H1 (cell line): ENCODE measurements around the gene TUT1. TPM values are rescaled to one million over a fixed set of nuclear protein-coding genes. Genes with fewer than 3 reads are reported as not detected.

Source experiments
- CTCF ChIA-PET: fragments of 300-600 bp; sonication (Branson Sonifier 250); formaldehyde crosslinking; loops from one replicate; lab custom pipeline; 2021; ENCODE audit not compliant: partially characterized antibody; lab: Charles Lee
- POLR2A ChIA-PET: fragments of 300-600 bp; sonication (Branson Sonifier 250); formaldehyde crosslinking; loops from one replicate; lab custom pipeline; 2021; ENCODE audit warnings: inconsistent platforms; ENCODE audit not compliant: partially characterized antibody; lab: Charles Lee
- DNase-seq, 2 experiments: peaks; one replicate each; pipeline versions ENCODE4 v3.0.0 to v3.0.0-alpha.2; 2010 to 2022; ENCODE audit warnings: low spot score in 2 of 2, low read depth in 1 of 2, mixed read lengths in 1 of 2
- FAIRE-seq: peaks from 2 replicates; lab custom pipeline; 2011; peaks lifted over from hg19 to GRCh38; lab: Jason Lieb, UNC
- H2AFZ ChIP-seq: 2 replicates; pipeline ENCODE4 v1.8.1; 2012; ENCODE audit warnings: low read length, inconsistent platforms
- H2AK5ac ChIP-seq: 2 replicates; pipeline ENCODE4 v1.6.1; 2013; ENCODE audit warnings: low read depth, low read length
- H2BK120ac ChIP-seq: replicated peaks from 2 replicates; pipeline ENCODE3; 2013; ENCODE audit warnings: low read depth, low read length, inconsistent platforms
- H2BK12ac ChIP-seq: 2 replicates; pipeline ENCODE4 v1.6.1; 2013; ENCODE audit warnings: low read depth, low read length
- H2BK15ac ChIP-seq: 2 replicates; pipeline ENCODE4 v1.6.1; 2013; ENCODE audit warnings: low read length
- H2BK20ac ChIP-seq: 2 replicates; pipeline ENCODE4 v1.6.1; 2013; ENCODE audit warnings: low read length
- H2BK5ac ChIP-seq: 2 replicates; pipeline ENCODE4 v1.6.1; 2013; ENCODE audit warnings: low read depth, low read length
- H3K14ac ChIP-seq: 2 replicates; pipeline ENCODE4 v1.6.1; 2013; ENCODE audit warnings: inconsistent platforms; ENCODE audit not compliant: insufficient read length
- H3K18ac ChIP-seq: 2 replicates; pipeline ENCODE4 v1.6.1; 2013; ENCODE audit warnings: low read length; ENCODE audit errors: extremely low read depth
- H3K23ac ChIP-seq: 2 replicates; pipeline ENCODE4 v1.6.1; 2013; ENCODE audit warnings: inconsistent platforms; ENCODE audit not compliant: insufficient read length
- H3K23me2 ChIP-seq: 2 replicates; pipeline ENCODE4 v1.6.1; 2013; ENCODE audit warnings: low read depth, low read length
- H3K27ac ChIP-seq: 2 replicates; pipeline ENCODE4 v1.6.1; 2011; ENCODE audit warnings: low read depth, low read length, inconsistent platforms
- H3K27me3 ChIP-seq, 4 experiments: replicated peaks in 1 of 4; 1 replicate in 1 of 4; 2 replicates in 3 of 4; pipeline versions ENCODE4 v1.6.1 to v1.8.1; 2011 to 2013; ENCODE audit warnings: low read length in 3 of 4, mild to moderate bottlenecking in 3 of 4, inconsistent platforms in 2 of 4, mixed read lengths in 2 of 4, moderate library complexity in 1 of 4; ENCODE audit not compliant: control insufficient read depth in 3 of 4, insufficient read depth in 3 of 4; ENCODE audit errors: extremely low read depth in 1 of 4
- H3K36me3 ChIP-seq, 4 experiments: 2 replicates each; pipeline versions ENCODE4 v1.6.1 to v1.8.1; 2011 to 2013; ENCODE audit warnings: mild to moderate bottlenecking in 4 of 4, low read length in 3 of 4, moderate library complexity in 2 of 4, control low read depth in 1 of 4, inconsistent platforms in 1 of 4; ENCODE audit not compliant: insufficient read depth in 4 of 4, control insufficient read depth in 2 of 4
- H3K4ac ChIP-seq: replicated peaks from 2 replicates; pipeline ENCODE3; 2013; ENCODE audit warnings: low read length, low read depth, mixed read lengths, inconsistent platforms; ENCODE audit not compliant: insufficient read length
- H3K4me1 ChIP-seq, 4 experiments: replicated peaks in 1 of 4; 1 replicate in 1 of 4; 2 replicates in 3 of 4; pipeline versions ENCODE4 v1.6.1 to v1.8.1; 2011 to 2013; ENCODE audit warnings: low read length in 3 of 4, inconsistent platforms in 2 of 4, mixed read lengths in 1 of 4; ENCODE audit not compliant: insufficient read depth in 4 of 4, control insufficient read depth in 3 of 4
- H3K4me2 ChIP-seq, 2 experiments: 2 replicates each; pipeline versions ENCODE4 v1.6.1 to v1.8.1; 2011 to 2013; ENCODE audit warnings: low read depth in 2 of 2, low read length in 2 of 2, control low read depth in 1 of 2, inconsistent platforms in 1 of 2, mild to moderate bottlenecking in 1 of 2; ENCODE audit not compliant: insufficient read depth in 1 of 2
- H3K4me3 ChIP-seq, 4 experiments: fragments of 200-600, 300-600 bp in 1 of 4; sonication (generic), shearing (Covaris generic), sonication (Bioruptor Twin) in 1 of 4; 2 replicates each; pipeline versions ENCODE4 v1.5.1 to v1.8.1; 2011 to 2016; ENCODE audit warnings: low read length in 4 of 4, low read depth in 3 of 4, control low read depth in 2 of 4, inconsistent platforms in 2 of 4, mild to moderate bottlenecking in 2 of 4, mixed read lengths in 1 of 4, moderate library complexity in 1 of 4; ENCODE audit not compliant: insufficient read depth in 2 of 4; ENCODE audit errors: extremely low read depth in 1 of 4
- H3K56ac ChIP-seq: replicated peaks from 2 replicates; pipeline ENCODE3; 2013; ENCODE audit warnings: low read depth, mild to moderate bottlenecking, mixed read lengths, low read length, inconsistent platforms; ENCODE audit not compliant: insufficient read length
- H3K79me1 ChIP-seq: 2 replicates; pipeline ENCODE4 v1.6.1; 2013; ENCODE audit warnings: low read depth, low read length, control low read depth
- H3K79me2 ChIP-seq, 2 experiments: 2 replicates each; pipeline versions ENCODE4 v1.6.1 to v1.8.1; 2012 to 2013; ENCODE audit warnings: low read length in 2 of 2, mild to moderate bottlenecking in 2 of 2, inconsistent platforms in 1 of 2; ENCODE audit not compliant: insufficient read depth in 2 of 2, control insufficient read depth in 1 of 2
- H3K9ac ChIP-seq, 4 experiments: replicated peaks in 1 of 4; 1 replicate in 1 of 4; 2 replicates in 3 of 4; pipeline versions ENCODE4 v1.6.1 to v1.8.1; 2011 to 2013; ENCODE audit warnings: low read depth in 3 of 4, low read length in 3 of 4, control low read depth in 2 of 4, mild to moderate bottlenecking in 2 of 4, moderate library complexity in 2 of 4, inconsistent platforms in 1 of 4; ENCODE audit errors: extremely low read depth in 1 of 4
- H3K9me3 ChIP-seq, 2 experiments: 2 replicates each; pipeline versions ENCODE4 v1.6.1 to v1.8.1; 2012 to 2013; ENCODE audit warnings: mild to moderate bottlenecking in 2 of 2, moderate library complexity in 2 of 2, control low read depth in 1 of 2, inconsistent platforms in 1 of 2, low read depth in 1 of 2, low read length in 1 of 2, mixed read lengths in 1 of 2; ENCODE audit not compliant: insufficient read depth in 2 of 2
- H4K20me1 ChIP-seq, 2 experiments: replicated peaks in 1 of 2; 2 replicates each; pipeline versions ENCODE3 to v1.8.1; 2011 to 2013; ENCODE audit warnings: inconsistent platforms in 2 of 2, low read length in 2 of 2, mild to moderate bottlenecking in 1 of 2; ENCODE audit not compliant: insufficient read depth in 2 of 2, control insufficient read depth in 1 of 2
- H4K5ac ChIP-seq: 2 replicates; pipeline ENCODE4 v1.6.1; 2013; ENCODE audit warnings: low read length, low read depth, mixed read lengths, inconsistent platforms; ENCODE audit not compliant: insufficient read length
- H4K8ac ChIP-seq: 2 replicates; pipeline ENCODE4 v1.8.0; 2013; ENCODE audit warnings: mild to moderate bottlenecking, moderate library complexity, low read length, inconsistent platforms; ENCODE audit not compliant: insufficient read depth; ENCODE audit errors: extremely low read depth
- H4K91ac ChIP-seq: replicated peaks from 2 replicates; pipeline ENCODE3; 2013; ENCODE audit warnings: low read length, mixed read lengths, inconsistent platforms; ENCODE audit not compliant: insufficient read length
- KDM1A ChIP-seq: fragments of 200-600, 300-600 bp; sonication (generic); IDR thresholded peaks from 2 replicates; pipeline ENCODE4 v1.7.1; 2016; ENCODE audit warnings: mild to moderate bottlenecking, low read length, borderline replicate concordance
- SRF ChIP-seq: IDR thresholded peaks from 2 replicates; pipeline ENCODE4 v1.6.1; 2011; ENCODE audit warnings: mild to moderate bottlenecking, low read depth, low read length, moderate library complexity
- WGBS, 2 experiments: shearing (Covaris generic) in 1 of 2; methylation state at CpG; one replicate each; pipeline versions ENCODE4 v1.1.6 to v1.1.7; 2013 to 2015; ENCODE audit warnings: low lambda C conversion rate in 2 of 2, mixed read lengths in 2 of 2, inconsistent platforms in 1 of 2, low coverage in 1 of 2, missing lambda C conversion rate in 1 of 2; ENCODE audit not compliant: insufficient replicate concordance in 2 of 2, insufficient coverage in 1 of 2, insufficient read length in 1 of 2; ENCODE audit errors: extremely low coverage in 1 of 2, missing lambda C conversion rate in 1 of 2; 5-methylcytosine and 5-hydroxymethylcytosine counted together
- polyA plus RNA-seq, 7 experiments: library from polyadenylated mRNA; depleted of rRNA in 3 of 7; stranded (reverse) in 5 of 7; unstranded in 2 of 7; fragments of >200 nt in 5 of 7; fragments of 200-250 nt in 2 of 7; gene quantifications; 1 replicate in 5 of 7; 2 replicates in 1 of 7; 4 replicates in 1 of 7; pipeline versions ENCODE4 v1.2.1 to v1.2.3, GENCODE V29; 2011 to 2013; ENCODE audit warnings: missing spikeins in 2 of 7, mixed read lengths in 2 of 7
- total RNA-seq: library from RNA; stranded (reverse); fragmentation: NEBNext Ultra II Directional; extraction: Animal tissue kit (Norgen Biotek cat#: 25700); gene quantifications from 2 replicates; pipeline ENCODE4 v1.2.1, GENCODE V29; 2021

TUT1 gene
- total and polyA plus RNA-seq, 2 of the 8 experiments (the other 6 are each of a cell fraction or from before 2014, with no cell fraction given), result 17.8 to 24.6 TPM

- FAIRE-seq (no peak), DNase-seq (no peak)
- H3K4me3 ChIP-seq, result no peak overlapping the region
- no peaks in the 10 kb centered on the region; a peak in 2 of 8 replicates for H3K36me3 ChIP-seq
- no peak overlapping the region for H2BK120ac ChIP-seq
- H2BK20ac ChIP-seq, result no peak overlapping the region
- no peak overlapping the region for H4K5ac ChIP-seq
- ChIA-PET CTCF (interaction anchor here (1.1 to 10.2 kb wide), 8 partner anchors 7 to 67 kb away, joined by 3 to 97 read pairs (median 12); partner anchors contain the start of genes B3GAT3, LBHD1, TUT1 and UQCC3), POLR2A (interaction anchor here (0.9 to 15.8 kb wide), 10 partner anchors 10 to 231 kb away, joined by 3 to 235 read pairs (median 6); partner anchors contain the start of genes B3GAT3, C11orf98, CSKMT and EEF1G)
- peaks cover 9% of the 10 kb centered on the region; the same call in 1 of the 2 replicates for H3K23me2 ChIP-seq
- H2BK15ac ChIP-seq, result no peak overlapping the region
- no peaks in the 10 kb centered on the region for H3K79me2 ChIP-seq
- no peak overlapping the region for H3K23ac ChIP-seq
- H3K4me1 ChIP-seq, result peaks cover 3 to 23% (median 12%) of the 10 kb centered on the region in 4 experiments
- H4K8ac ChIP-seq, result no peak overlapping the region
- H2BK5ac ChIP-seq, result no peak overlapping the region
- H3K27me3 ChIP-seq, result peaks cover 0 to 3% (median 2%) of the 10 kb centered on the region in 4 experiments; a peak in 1 of 7 replicates
- H3K4me2 ChIP-seq, result no peak overlapping the region
- H3K9ac ChIP-seq, result no peak overlapping the region
- TF ChIP-seq SRF (no peak), KDM1A (peak; percentile 56; the same call in 1 of the 2 replicates)
- H3K9me3 ChIP-seq, result no peaks in the 10 kb centered on the region
- H3K4ac ChIP-seq, result no peak overlapping the region
- 89% methylated on average over 6 of the region's 6 CpGs; no CpG with 5 or more reads in 1 of the 2 experiments for WGBS, 2 experiments
- no peaks in the 10 kb centered on the region for H3K79me1 ChIP-seq
- H4K91ac ChIP-seq, result no peak overlapping the region
- H4K20me1 ChIP-seq, result no peaks in the 10 kb centered on the region
- no peak overlapping the region for H2AK5ac ChIP-seq
- H3K18ac ChIP-seq, result no peak overlapping the region
- H2BK12ac ChIP-seq, result no peak overlapping the region
- no peak overlapping the region for H3K56ac ChIP-seq
- H3K27ac ChIP-seq, result no peak overlapping the region
- H3K14ac ChIP-seq, result no peak overlapping the region
- H2AFZ ChIP-seq, result no peak overlapping the region
Measured at GRCh38 chr11:62610403-62610802, 19.1 kb upstream of the TUT1 start.
